WTC11 (cell line): ENCODE results near the gene ZNF639. TPM values are rescaled to one million over a fixed set of nuclear protein-coding genes. Genes with fewer than 3 reads are reported as not detected.
"Not testable (repeated sequence)": the region's sequence is repeated elsewhere in the genome, so short reads cannot be mapped to it uniquely, and the experiment has no call there.

Experiments used
- ATAC-seq: fragments of 200-7000 bp; cut with Tn5 transposase; 2 replicates; pipeline ENCODE4 v1.10.0; 2021; ENCODE audit warnings: mild to moderate bottlenecking, moderate library complexity
- CTCF ChIA-PET: fragments of 300-600 bp; sonication (Branson Sonifier 250); formaldehyde crosslinking; loops from one replicate; lab custom pipeline; 2021; ENCODE audit warnings: antibody characterized with exemption; lab: Charles Lee
- POLR2A ChIA-PET: fragments of 350-600 bp; sonication (Branson Sonifier 250); formaldehyde crosslinking; loops from one replicate; lab custom pipeline; 2021; ENCODE audit warnings: antibody characterized with exemption; lab: Charles Lee
- DNase-seq: peaks from one replicate; pipeline ENCODE4 v3.0.0; 2021; ENCODE audit warnings: low spot score
- H3K27ac Mint-ChIP-seq: 2 replicates; pipeline ENCODE4 v1.8.0; 2021; ENCODE audit warnings: mixed read lengths
- H3K27me3 Mint-ChIP-seq: 2 replicates; pipeline ENCODE4 v1.8.0; 2021; ENCODE audit warnings: low read depth, mild to moderate bottlenecking, moderate library complexity, mixed read lengths
- H3K36me3 Mint-ChIP-seq: 2 replicates; pipeline ENCODE4 v1.8.0; 2021; ENCODE audit warnings: mixed read lengths
- H3K4me1 Mint-ChIP-seq: 2 replicates; pipeline ENCODE4 v1.8.0; 2022; ENCODE audit warnings: mixed read lengths
- H3K4me3 Mint-ChIP-seq: 2 replicates; pipeline ENCODE4 v1.8.0; 2021; ENCODE audit warnings: mild to moderate bottlenecking, moderate library complexity, mixed read lengths
- H3K9me3 Mint-ChIP-seq: 2 replicates; pipeline ENCODE4 v1.8.0; 2021; ENCODE audit warnings: mixed read lengths
- CDX4 ChIP-seq: fragments of 250-450 bp; sonication (Bioruptor Pico); IDR thresholded peaks from 2 replicates; pipeline ENCODE4 v1.9.0; 2021; ENCODE audit warnings: moderate library complexity, mild to moderate bottlenecking, inconsistent platforms, borderline replicate concordance
- CREM ChIP-seq: sonication (generic); formaldehyde crosslinking; IDR thresholded peaks from 2 replicates; pipeline ENCODE4 v1.8.1; 2022; ENCODE audit warnings: mild to moderate bottlenecking, missing genetic modification reagents, moderate library complexity
- E2F4 ChIP-seq: sonication (generic); formaldehyde crosslinking; IDR thresholded peaks from 2 replicates; pipeline ENCODE4 v1.8.1; 2022; ENCODE audit warnings: low read depth, mild to moderate bottlenecking, moderate library complexity, missing genetic modification reagents, borderline replicate concordance
- ETV6 ChIP-seq: sonication (generic); formaldehyde crosslinking; IDR thresholded peaks from 2 replicates; pipeline ENCODE4 v1.8.1; 2022; ENCODE audit warnings: mild to moderate bottlenecking, missing genetic modification reagents
- FOXJ3 ChIP-seq: sonication (generic); formaldehyde crosslinking; IDR thresholded peaks from 2 replicates; pipeline ENCODE4 v1.9.0; 2021; ENCODE audit warnings: missing genetic modification reagents, mild to moderate bottlenecking, borderline replicate concordance
- HMGXB4 ChIP-seq: sonication (generic); formaldehyde crosslinking; IDR thresholded peaks from 2 replicates; pipeline ENCODE4 v1.8.1; 2023; ENCODE audit warnings: mild to moderate bottlenecking, moderate library complexity, missing genetic modification reagents
- MLX ChIP-seq: sonication (generic); formaldehyde crosslinking; IDR thresholded peaks from 2 replicates; pipeline ENCODE4 v1.8.1; 2023; ENCODE audit warnings: mild to moderate bottlenecking, missing genetic modification reagents, moderate library complexity
- MXD4 ChIP-seq: fragments of 250-450 bp; sonication (Bioruptor Pico); IDR thresholded peaks from 2 replicates; pipeline ENCODE4 v1.8.0; 2021; ENCODE audit warnings: mild to moderate bottlenecking, moderate library complexity, borderline replicate concordance
- OVOL2 ChIP-seq: fragments of 250-450 bp; sonication (Bioruptor Pico); IDR thresholded peaks from 2 replicates; pipeline ENCODE4 v1.9.0; 2021; ENCODE audit warnings: mild to moderate bottlenecking, borderline replicate concordance
- PRDM15 ChIP-seq: sonication (generic); formaldehyde crosslinking; IDR thresholded peaks from 2 replicates; pipeline ENCODE4 v1.8.0; 2022; ENCODE audit warnings: missing genetic modification reagents
- SMAD3 ChIP-seq: sonication (generic); formaldehyde crosslinking; IDR thresholded peaks from 2 replicates; pipeline ENCODE4 v1.8.0; 2022; ENCODE audit warnings: missing genetic modification reagents, mild to moderate bottlenecking, borderline replicate concordance
- SP1 ChIP-seq: sonication (generic); formaldehyde crosslinking; conservative IDR thresholded peaks from 2 replicates; pipeline ENCODE4 v1.8.1; 2022; ENCODE audit warnings: missing genetic modification reagents
- USF1 ChIP-seq: sonication (generic); formaldehyde crosslinking; IDR thresholded peaks from 2 replicates; pipeline ENCODE4 v1.8.0; 2022; ENCODE audit warnings: mild to moderate bottlenecking, missing genetic modification reagents
- ZBTB21 ChIP-seq: sonication (generic); formaldehyde crosslinking; IDR thresholded peaks from 2 replicates; pipeline ENCODE4 v1.8.1; 2023; ENCODE audit warnings: mild to moderate bottlenecking, missing genetic modification reagents, borderline replicate concordance
- ZBTB43 ChIP-seq: sonication (generic); formaldehyde crosslinking; IDR thresholded peaks from 2 replicates; pipeline ENCODE4 v1.8.1; 2023; ENCODE audit warnings: mild to moderate bottlenecking, missing genetic modification reagents
- total RNA-seq: library from RNA; stranded (reverse); gene quantifications from 3 replicates; pipeline ENCODE4 v1.2.3, GENCODE V29; 2021

Gene ZNF639
- total RNA-seq, 1 experiment from 2014 or later = 34.8 TPM

GRCh38 chr3:179302111-179302510 is 20.7 kb upstream of the ZNF639 start:
- no peak overlapping the region for H3K27ac Mint-ChIP-seq
- ChIA-PET POLR2A (no interaction called here), CTCF (no interaction called here)
- peaks cover 8% of the 10 kb centered on the region; the same call in 1 of the 2 replicates for H3K36me3 Mint-ChIP-seq
- peaks cover 13% of the 10 kb centered on the region for H3K9me3 Mint-ChIP-seq
- H3K27me3 Mint-ChIP-seq = no peaks in the 10 kb centered on the region
- DNase-seq = no peak
- ATAC-seq = no peak
- TF ChIP-seq HMGXB4 (CRISPR knock-in tag) = no peak
- no peak for TF ChIP-seq MLX (CRISPR knock-in tag)
- no peak for TF ChIP-seq MXD4 (CRISPR knock-in tag)
- TF ChIP-seq E2F4 (CRISPR knock-in tag) = no peak
- TF ChIP-seq USF1 = no peak
- no peaks in the 10 kb centered on the region for H3K4me1 Mint-ChIP-seq
- H3K4me3 Mint-ChIP-seq = no peak overlapping the region

- no peak overlapping the region for H3K4me3 Mint-ChIP-seq
- no peak for DNase-seq
- H3K27me3 Mint-ChIP-seq = no peaks in the 10 kb centered on the region
- POLR2A ChIA-PET = no interaction called here
- H3K9me3 Mint-ChIP-seq = peaks cover 5% of the 10 kb centered on the region
- H3K27ac Mint-ChIP-seq = no peak overlapping the region
- TF ChIP-seq SMAD3 = no peak
- no peak for TF ChIP-seq FOXJ3
- TF ChIP-seq ZBTB43 (CRISPR knock-in tag) = no peak
- ATAC-seq = no peak
- peaks cover 1% of the 10 kb centered on the region; the same call in 1 of the 2 replicates for H3K36me3 Mint-ChIP-seq
- no peaks in the 10 kb centered on the region for H3K4me1 Mint-ChIP-seq
- CTCF ChIA-PET = no interaction called here
Observed at GRCh38 chr3:179304605-179305004, 18.2 kb upstream of the ZNF639 start.

GRCh38 chr3:179307362-179307761 is 15.5 kb upstream of the ZNF639 start:
- H3K27ac Mint-ChIP-seq, CTCF ChIA-PET, H3K4me1 Mint-ChIP-seq, H3K9me3 Mint-ChIP-seq, H3K4me3 Mint-ChIP-seq, ATAC-seq, POLR2A ChIA-PET, H3K27me3 Mint-ChIP-seq, H3K36me3 Mint-ChIP-seq, DNase-seq: not testable (repeated sequence)

- POLR2A ChIA-PET = no interaction called here
- H3K9me3 Mint-ChIP-seq = peaks cover 3% of the 10 kb centered on the region
- CTCF ChIA-PET = no interaction called here
- TF ChIP-seq SP1 (no peak), ETV6 (CRISPR knock-in tag) (no peak), PRDM15 (CRISPR knock-in tag) (no peak), CREM (CRISPR knock-in tag) (no peak), OVOL2 (CRISPR knock-in tag) (no peak), CDX4 (CRISPR knock-in tag) (no peak), ZBTB21 (no peak)
- TF ChIP-seq, all 79 proteins: peak for 0
- Mint-ChIP-seq H3K27ac (no peak overlapping the region), H3K4me3 (no peak overlapping the region), H3K27me3 (no peaks in the 10 kb centered on the region), H3K4me1 (no peaks in the 10 kb centered on the region), H3K36me3 (no peaks in the 10 kb centered on the region)
- DNase-seq (no peak), ATAC-seq (no peak)
Observed at GRCh38 chr3:179308001-179308400, 14.8 kb upstream of the ZNF639 start.
